HepG2 (cell line): ENCODE data around the gene WIPF3. TPM values are rescaled to one million over a fixed set of nuclear protein-coding genes. Genes with fewer than 3 reads are reported as not detected.

Experiments
- CSRNP1 ChIP-seq: sonication (generic); formaldehyde crosslinking; IDR thresholded peaks from 2 replicates; pipeline ENCODE4 v1.8.1; 2023; ENCODE audit warnings: mild to moderate bottlenecking, missing genetic modification reagents
- FOXO4 ChIP-seq: sonication (generic); formaldehyde crosslinking; conservative IDR thresholded peaks from 2 replicates; pipeline ENCODE4 v1.8.1; 2023; ENCODE audit warnings: missing genetic modification reagents
- GMEB2 ChIP-seq: IDR thresholded peaks from 2 replicates; pipeline ENCODE4 v1.6.1; 2016; ENCODE audit warnings: missing biosample characterization, missing genetic modification reagents, low read depth
- MEIS2 ChIP-seq: sonication (generic); formaldehyde crosslinking; IDR thresholded peaks from 2 replicates; pipeline ENCODE4 v1.9.0; 2021; ENCODE audit warnings: mild to moderate bottlenecking, missing genetic modification reagents
- PHF20 ChIP-seq: sonication (generic); formaldehyde crosslinking; IDR thresholded peaks from 2 replicates; pipeline ENCODE4 v1.5.0; 2020; ENCODE audit warnings: mild to moderate bottlenecking, missing genetic modification reagents
- ZBTB14 ChIP-seq: sonication (generic); formaldehyde crosslinking; IDR thresholded peaks from 2 replicates; pipeline ENCODE4 v1.4.0; 2020; ENCODE audit warnings: missing genetic modification reagents
- ZNF530 ChIP-seq: sonication (generic); formaldehyde crosslinking; IDR thresholded peaks from 2 replicates; pipeline ENCODE4 v1.5.0; 2020; ENCODE audit warnings: low read depth, mild to moderate bottlenecking, missing genetic modification reagents
- ZNF597 ChIP-seq: sonication (generic); formaldehyde crosslinking; IDR thresholded peaks from 2 replicates; pipeline ENCODE4 v1.5.0; 2020; ENCODE audit warnings: missing genetic modification reagents
- polyA plus RNA-seq, 8 experiments: library from polyadenylated mRNA; depleted of rRNA in 3 of 8; stranded (reverse) in 7 of 8; unstranded in 1 of 8; fragments of >200 nt; fragmentation: Illumina TruSeq in 4 of 8; extraction: Trizol in 4 of 8; gene quantifications; 2 replicates each; pipeline versions ENCODE4 v1.2.1 to v1.2.3, GENCODE V29; 2011 to 2016; ENCODE audit warnings: low read depth in 4 of 8, missing spikeins in 1 of 8, mixed read lengths in 1 of 8; ENCODE audit not compliant: insufficient read depth in 1 of 8
- total RNA-seq, 5 experiments: library from RNA; depleted of rRNA; stranded (reverse); fragments of >200 nt; fragmentation: Illumina TruSeq; extraction: Trizol; gene quantifications; 2 replicates each; pipeline ENCODE4 v1.2.3, GENCODE V29; 2016; ENCODE audit warnings: low read depth in 1 of 5

Gene WIPF3
- total and polyA plus RNA-seq, 2 of the 13 experiments (the other 11 are each of a cell fraction or from before 2014, with no cell fraction given), result 0.03 TPM; not detected in 1

GRCh38 chr7:29875741-29876140 lies 69.4 kb downstream of the WIPF3 start (continued):
- no peak for TF ChIP-seq ZBTB14 (CRISPR knock-in tag)
- no peak for TF ChIP-seq GMEB2 (CRISPR knock-in tag)
- TF ChIP-seq FOXO4 (CRISPR knock-in tag), result no peak
- TF ChIP-seq CSRNP1 (CRISPR knock-in tag), result no peak
- no peak for TF ChIP-seq ZNF530
- no peak for TF ChIP-seq MEIS2
- TF ChIP-seq ZNF597 (CRISPR knock-in tag), result no peak
- no peak for TF ChIP-seq PHF20 (CRISPR knock-in tag)
